Activated CD4-positive, alpha-beta T cell treated with anti-CD3 and anti-CD28 coated beads, Interleukin-2, amount 10 ng/mL, durations not matched to agents 24 days and 14 days (primary cell): ENCODE data around the gene DLX4. TPM values are rescaled to one million over a fixed set of nuclear protein-coding genes. Genes with fewer than 3 reads are reported as not detected.

Source experiments
- DNase-seq: peaks from one replicate; pipeline ENCODE4 v3.0.0; 2022
- H3K27ac Mint-ChIP-seq: one replicate; pipeline ENCODE4 v1.8.0; 2022; ENCODE audit warnings: mild to moderate bottlenecking, mixed read lengths
- H3K27me3 Mint-ChIP-seq: one replicate; pipeline ENCODE4 v1.8.0; 2022; ENCODE audit warnings: mixed read lengths
- H3K36me3 Mint-ChIP-seq: one replicate; pipeline ENCODE4 v1.8.0; 2022; ENCODE audit warnings: low read depth, mild to moderate bottlenecking, mixed read lengths
- H3K4me1 Mint-ChIP-seq: one replicate; pipeline ENCODE4 v1.8.0; 2021; ENCODE audit warnings: mixed read lengths
- H3K4me3 Mint-ChIP-seq: one replicate; pipeline ENCODE4 v1.8.0; 2022; ENCODE audit warnings: mild to moderate bottlenecking, moderate library complexity, mixed read lengths
- H3K9me3 Mint-ChIP-seq: one replicate; pipeline ENCODE4 v1.8.0; 2021; ENCODE audit warnings: mixed read lengths
- intact Hi-C: fragments of 100-400 bp; cut with micrococcal nuclease; formaldehyde crosslinking; loops from one replicate; pipeline ENCODE4 v1.15.1; 2023
- total RNA-seq: library from RNA; stranded (reverse); gene quantifications from 2 replicates; pipeline ENCODE4 v1.2.3, GENCODE V29; 2022

DLX4 gene
- total RNA-seq, 1 donor from 2014 or later, result 0.21 TPM

DNA sequence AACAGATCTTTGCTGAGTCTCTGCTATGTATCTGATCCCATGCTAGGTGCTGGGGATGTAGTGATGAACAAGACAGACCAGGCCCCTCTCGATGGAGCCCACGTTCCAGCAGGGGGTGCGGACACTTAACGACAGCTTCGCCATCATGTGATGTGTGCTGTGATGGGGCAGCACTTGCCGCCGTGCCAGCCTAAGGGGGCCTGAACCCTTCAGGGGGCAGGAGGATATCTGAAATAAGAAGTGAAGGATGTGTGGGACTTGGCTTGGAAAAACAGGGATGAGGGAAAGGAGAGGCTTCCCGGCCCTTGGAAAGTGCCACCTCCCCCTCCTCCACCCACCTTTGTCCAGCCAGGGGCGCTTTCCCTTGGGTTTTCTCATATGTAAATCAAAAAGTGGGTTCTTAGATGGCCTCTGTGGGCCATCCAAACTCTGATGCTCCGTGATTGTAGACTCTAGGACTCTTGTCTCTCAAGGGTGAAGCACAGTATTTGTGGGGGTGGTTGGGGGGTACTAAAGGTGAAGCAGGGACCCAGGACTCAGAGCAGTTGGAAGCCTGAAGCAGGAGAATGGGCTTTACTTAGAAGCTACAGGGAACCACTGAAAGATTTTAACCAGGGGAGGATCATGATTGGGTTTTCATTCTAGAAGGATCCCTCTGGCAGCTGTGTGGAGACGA lies 30.0 kb downstream of the DLX4 start:
- Mint-ChIP-seq H3K36me3 (no peaks in the 10 kb centered on the region), H3K27ac (no peak overlapping the region), H3K9me3 (no peaks in the 10 kb centered on the region), H3K4me1 (peaks cover 18% of the 10 kb centered on the region), H3K4me3 (no peak overlapping the region), H3K27me3 (peaks cover 66% of the 10 kb centered on the region)
- no peak for DNase-seq
- intact Hi-C loops, result loop anchor here (1.0 to 10.0 kb wide), 5 partner anchors 47 to 432 kb away; partner anchors contain the start of gene SLC35B1

DNA sequence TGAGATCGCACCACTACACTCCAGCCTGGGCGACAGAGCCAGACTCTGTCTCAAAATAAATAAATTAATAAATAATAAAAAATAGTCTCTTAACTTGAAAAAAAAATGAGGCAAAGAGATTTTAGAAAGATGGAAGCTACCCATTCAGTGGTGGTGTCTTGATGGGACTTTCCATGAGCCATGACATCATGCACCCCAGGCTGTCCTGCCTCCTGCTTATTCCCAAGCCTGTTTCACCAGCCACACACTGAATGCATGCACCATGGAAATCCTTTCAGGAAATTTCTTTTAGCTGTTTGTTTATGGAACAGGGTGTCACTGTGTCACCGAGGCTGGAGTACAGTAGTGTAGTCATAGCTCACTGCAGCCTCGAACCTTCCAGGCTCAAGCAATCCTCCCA lies 34.9 kb downstream of the DLX4 start:
- Mint-ChIP-seq H3K9me3 (no peaks in the 10 kb centered on the region), H3K27ac (no peak overlapping the region), H3K4me1 (no peaks in the 10 kb centered on the region), H3K4me3 (no peak overlapping the region), H3K36me3 (no peaks in the 10 kb centered on the region), H3K27me3 (peaks cover 46% of the 10 kb centered on the region)
- intact Hi-C loops, result no loop called here
- no peak for DNase-seq

DNA sequence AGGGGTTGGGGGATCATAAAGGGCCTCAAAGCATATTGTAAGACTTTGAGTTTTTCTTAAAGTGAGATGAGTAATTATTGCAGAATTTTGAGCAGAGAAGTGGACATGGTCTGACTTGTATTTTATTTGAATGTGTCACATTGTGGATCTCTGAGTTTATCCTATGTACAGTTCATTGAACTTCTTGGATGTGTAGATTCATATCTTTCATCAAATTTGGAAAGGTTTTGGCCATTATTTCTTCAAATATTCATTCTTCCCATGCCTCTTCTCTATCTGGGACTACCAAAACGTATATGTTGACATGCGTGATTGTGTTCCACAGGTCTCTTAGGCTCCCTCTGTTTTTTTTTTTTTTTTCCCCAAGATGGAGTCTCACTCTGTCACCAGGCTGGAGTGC lies 40.3 kb downstream of the DLX4 start:
- peaks cover 2% of the 10 kb centered on the region for H3K36me3 Mint-ChIP-seq
- no peak for DNase-seq
- no peak overlapping the region for H3K4me3 Mint-ChIP-seq
- peaks cover 4% of the 10 kb centered on the region for H3K9me3 Mint-ChIP-seq
- no peak overlapping the region for H3K27ac Mint-ChIP-seq
- H3K27me3 Mint-ChIP-seq, result peaks cover 28% of the 10 kb centered on the region
- intact Hi-C loops, result no loop called here
- no peaks in the 10 kb centered on the region for H3K4me1 Mint-ChIP-seq

DNA sequence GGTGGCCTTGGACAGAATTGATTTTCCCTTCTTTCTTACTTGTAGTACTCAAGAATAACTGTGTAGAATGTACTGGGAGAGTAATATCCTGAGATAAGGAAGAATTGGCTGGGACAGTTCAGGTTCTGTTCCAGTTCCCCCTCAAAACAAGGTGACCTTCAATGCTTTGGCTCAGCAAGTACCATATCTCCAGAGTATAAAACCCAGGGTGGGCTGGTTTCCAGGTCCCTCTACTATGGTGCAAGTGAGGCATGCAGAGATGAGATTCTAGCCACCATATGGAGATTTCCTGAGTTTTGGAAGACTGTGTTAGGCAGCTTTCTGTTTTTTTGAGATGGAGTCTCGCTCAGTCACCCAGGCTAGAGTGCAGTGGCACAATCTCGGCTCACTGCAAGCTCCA lies 44.1 kb downstream of the DLX4 start:
- Mint-ChIP-seq H3K27ac (no peak overlapping the region), H3K4me1 (no peaks in the 10 kb centered on the region), H3K36me3 (peaks cover 2% of the 10 kb centered on the region), H3K27me3 (peaks cover 22% of the 10 kb centered on the region), H3K4me3 (no peak overlapping the region), H3K9me3 (peaks cover 11% of the 10 kb centered on the region)
- DNase-seq, result no peak
- intact Hi-C loops, result no loop called here

DNA sequence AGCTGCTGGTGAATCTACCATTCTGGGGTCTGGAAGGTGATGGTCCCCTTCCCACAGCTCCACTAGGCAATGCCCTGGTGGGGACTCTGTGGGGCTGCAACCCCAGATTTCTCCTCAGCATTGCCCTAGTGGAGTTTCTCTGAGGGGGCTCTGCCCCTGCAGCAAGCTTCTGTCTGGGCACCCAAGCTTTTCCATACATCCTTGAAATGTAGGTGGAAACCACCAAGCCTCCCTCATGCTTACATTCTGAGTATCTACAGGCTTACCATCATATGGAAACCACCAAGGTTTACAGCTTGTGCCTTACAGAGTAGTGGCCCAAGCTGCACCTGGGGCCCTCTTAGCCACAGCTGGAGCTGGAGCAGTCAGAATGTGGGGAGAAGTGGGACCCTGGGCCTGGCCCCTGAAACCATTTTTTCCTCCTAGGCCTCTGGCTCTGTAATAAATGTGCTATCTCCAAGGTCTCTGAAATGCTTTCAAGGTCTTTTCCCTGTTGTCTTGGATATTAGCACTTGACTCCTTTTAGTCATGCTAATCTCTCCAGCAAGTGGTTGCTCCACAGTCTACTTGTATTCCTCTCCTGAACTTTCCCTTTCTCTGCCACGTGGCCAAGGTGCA lies 45.6 kb downstream of the DLX4 start:
- intact Hi-C loops, result no loop called here
- peaks cover 2% of the 10 kb centered on the region for H3K36me3 Mint-ChIP-seq
- peaks cover 11% of the 10 kb centered on the region for H3K9me3 Mint-ChIP-seq
- DNase-seq, result no peak
- no peak overlapping the region for H3K4me3 Mint-ChIP-seq
- no peaks in the 10 kb centered on the region for H3K4me1 Mint-ChIP-seq
- H3K27me3 Mint-ChIP-seq, result peaks cover 15% of the 10 kb centered on the region
- H3K27ac Mint-ChIP-seq, result no peak overlapping the region

DNA sequence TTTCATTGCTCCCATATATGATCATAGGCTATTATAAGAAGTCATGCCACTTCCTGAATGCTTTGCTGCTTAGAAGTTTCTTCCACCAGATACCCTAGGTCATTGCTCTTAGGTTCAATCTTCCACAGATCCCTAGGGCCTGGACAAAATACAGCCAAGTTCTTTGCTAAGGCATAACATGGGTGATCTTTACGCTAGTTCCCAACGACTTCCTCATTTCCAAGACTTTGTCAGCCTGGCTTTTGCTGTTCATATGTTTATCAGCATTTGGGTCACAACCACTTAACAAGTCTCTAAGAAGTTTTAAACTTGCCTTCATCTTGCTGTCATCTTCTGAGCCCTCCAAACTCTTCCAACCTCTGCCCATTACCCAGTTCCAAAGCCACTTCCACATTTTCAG lies 46.2 kb downstream of the DLX4 start:
- H3K9me3 Mint-ChIP-seq, result peaks cover 11% of the 10 kb centered on the region
- no peak for DNase-seq
- no peaks in the 10 kb centered on the region for H3K4me1 Mint-ChIP-seq
- no peak overlapping the region for H3K4me3 Mint-ChIP-seq
- no peak overlapping the region for H3K27ac Mint-ChIP-seq
- H3K27me3 Mint-ChIP-seq, result peaks cover 15% of the 10 kb centered on the region
- H3K36me3 Mint-ChIP-seq, result peaks cover 2% of the 10 kb centered on the region
- intact Hi-C loops, result no loop called here

DNA sequence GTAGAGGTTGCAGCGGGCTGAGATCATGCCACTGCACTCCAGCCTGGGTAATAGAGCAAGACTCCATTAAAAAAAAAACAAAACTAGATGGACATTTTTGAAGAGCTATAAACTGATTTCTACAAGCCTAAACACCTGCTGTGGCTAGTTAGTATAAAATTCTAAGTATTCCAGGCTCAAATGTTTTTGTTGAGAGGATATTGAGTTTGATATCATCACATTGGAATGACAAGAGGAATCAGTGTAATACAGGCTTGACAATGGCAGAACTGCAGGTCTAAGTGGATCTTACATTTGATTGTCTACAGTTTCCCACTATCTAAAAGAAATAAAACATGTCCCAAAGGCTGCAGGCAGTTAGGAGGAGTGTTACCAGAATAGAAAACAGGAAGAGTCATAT lies 49.9 kb downstream of the DLX4 start:
- peaks cover 19% of the 10 kb centered on the region for H3K27me3 Mint-ChIP-seq
- no peaks in the 10 kb centered on the region for H3K4me1 Mint-ChIP-seq
- H3K9me3 Mint-ChIP-seq, result peaks cover 7% of the 10 kb centered on the region
- no peaks in the 10 kb centered on the region for H3K36me3 Mint-ChIP-seq
- H3K4me3 Mint-ChIP-seq, result no peak overlapping the region
- DNase-seq, result no peak
- no peak overlapping the region for H3K27ac Mint-ChIP-seq
- intact Hi-C loops, result no loop called here

DNA sequence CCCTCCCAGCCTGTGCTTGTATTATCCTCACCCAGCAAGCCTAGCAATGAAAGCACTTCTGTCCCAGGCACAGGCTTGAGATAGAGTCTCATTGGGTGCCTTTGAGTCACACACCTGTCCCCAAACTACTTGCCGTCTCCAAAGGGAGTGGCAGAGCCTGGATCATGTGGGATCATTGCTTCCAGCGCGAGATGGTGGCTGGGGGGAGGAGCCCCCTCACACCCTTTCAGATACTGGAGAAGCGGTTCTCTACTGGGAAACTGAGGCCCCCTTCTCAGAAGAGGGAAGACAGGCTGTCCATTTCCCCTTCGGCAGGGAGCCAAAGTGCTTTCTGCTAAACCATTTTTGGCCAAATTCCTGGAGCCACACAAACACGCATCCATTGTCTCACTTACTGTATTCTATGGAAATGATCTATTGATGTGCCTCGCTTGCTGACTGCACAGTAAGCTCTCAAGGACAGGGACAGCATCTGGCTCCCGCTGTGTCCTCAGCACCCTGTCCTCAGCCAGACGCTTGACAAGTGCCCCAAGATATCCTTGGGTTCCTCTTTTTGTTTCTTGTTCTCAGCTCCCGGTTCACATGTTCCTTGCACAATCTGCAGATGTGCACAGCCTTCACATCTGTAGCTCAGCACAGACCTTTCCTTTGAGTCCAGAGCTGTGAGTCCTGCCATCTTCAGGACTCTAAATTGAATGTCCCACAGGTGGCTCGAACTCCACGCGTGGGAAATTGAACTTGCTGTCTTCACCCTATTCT lies 52.0 kb downstream of the DLX4 start:
- H3K36me3 Mint-ChIP-seq, result no peaks in the 10 kb centered on the region
- peaks cover 19% of the 10 kb centered on the region for H3K27me3 Mint-ChIP-seq
- intact Hi-C loops, result no loop called here
- H3K9me3 Mint-ChIP-seq, result no peaks in the 10 kb centered on the region
- no peak for DNase-seq
- no peak overlapping the region for H3K27ac Mint-ChIP-seq
- H3K4me1 Mint-ChIP-seq, result no peaks in the 10 kb centered on the region
- no peak overlapping the region for H3K4me3 Mint-ChIP-seq

DNA sequence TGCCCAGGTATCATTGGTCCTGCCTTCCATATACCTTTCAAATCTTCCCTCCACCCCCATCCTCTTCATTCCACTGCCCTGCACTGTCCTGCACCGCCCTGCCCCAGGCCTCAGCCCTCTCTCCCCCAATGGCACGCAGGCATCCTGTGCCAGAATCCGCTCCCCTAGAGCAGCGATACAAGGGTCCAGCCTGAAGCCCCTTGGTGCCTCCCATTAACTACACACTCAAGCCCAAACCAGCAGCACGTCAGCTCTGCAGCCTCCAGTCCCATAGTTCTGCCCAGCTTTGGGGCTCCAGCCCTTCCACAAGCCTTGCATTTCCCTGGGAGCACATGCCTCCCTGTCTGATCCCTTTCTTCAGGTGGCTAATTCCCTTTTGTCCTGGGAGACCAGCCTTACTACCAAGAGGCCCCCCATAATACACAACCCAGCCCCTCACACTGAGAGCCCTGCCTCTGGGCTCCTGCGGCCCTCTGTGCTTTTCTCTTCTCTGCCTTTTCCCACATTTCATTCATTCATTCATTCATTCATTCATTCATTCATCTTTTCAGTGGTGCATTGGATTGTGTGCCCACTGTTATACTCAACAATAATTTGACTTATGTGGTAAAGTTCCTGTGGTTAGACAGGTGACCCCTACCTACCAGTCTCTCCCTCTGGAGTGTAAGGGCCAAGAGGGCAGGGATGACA lies 52.8 kb downstream of the DLX4 start:
- Mint-ChIP-seq H3K27ac (no peak overlapping the region), H3K27me3 (peaks cover 17% of the 10 kb centered on the region), H3K36me3 (no peaks in the 10 kb centered on the region), H3K9me3 (no peaks in the 10 kb centered on the region), H3K4me1 (peaks cover under 1% of the 10 kb centered on the region), H3K4me3 (no peak overlapping the region)
- DNase-seq, result no peak
- intact Hi-C loops, result no loop called here

DNA sequence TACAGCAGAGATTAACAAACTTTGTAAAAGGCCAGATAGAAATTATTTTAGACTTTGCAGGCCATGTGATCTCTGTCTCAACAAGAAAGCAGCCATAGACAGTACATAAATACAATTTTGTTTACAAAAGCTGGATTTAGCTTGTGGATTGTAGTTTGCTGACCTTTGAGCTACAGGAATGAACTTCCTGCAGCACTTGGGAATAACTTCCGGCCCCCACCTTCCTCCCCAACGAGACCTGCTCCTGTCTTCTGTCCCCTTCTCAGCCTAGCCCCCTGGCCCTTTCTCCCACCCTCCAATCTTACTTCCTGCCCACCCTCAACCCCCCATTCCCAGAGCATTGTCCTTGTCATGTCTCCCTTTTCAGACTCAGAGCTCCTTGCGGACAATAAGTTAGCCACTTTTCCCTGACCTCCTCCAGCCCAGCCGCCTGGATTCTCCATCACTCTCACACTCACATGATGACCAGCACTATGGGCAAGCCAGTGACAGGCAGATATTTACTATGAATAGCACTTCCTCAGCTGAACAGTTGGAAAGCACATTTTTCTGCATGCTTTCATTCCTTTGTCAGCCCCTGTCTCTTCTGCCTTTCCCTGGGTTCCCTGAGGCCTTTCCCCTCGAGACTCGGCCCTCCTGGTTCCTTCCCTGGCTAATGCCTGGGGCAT lies 53.6 kb downstream of the DLX4 start:
- Mint-ChIP-seq H3K27ac (no peak overlapping the region), H3K4me3 (no peak overlapping the region), H3K36me3 (no peaks in the 10 kb centered on the region), H3K27me3 (peaks cover 16% of the 10 kb centered on the region), H3K9me3 (no peaks in the 10 kb centered on the region), H3K4me1 (peaks cover 5% of the 10 kb centered on the region)
- no peak for DNase-seq
- intact Hi-C loops, result no loop called here

DNA sequence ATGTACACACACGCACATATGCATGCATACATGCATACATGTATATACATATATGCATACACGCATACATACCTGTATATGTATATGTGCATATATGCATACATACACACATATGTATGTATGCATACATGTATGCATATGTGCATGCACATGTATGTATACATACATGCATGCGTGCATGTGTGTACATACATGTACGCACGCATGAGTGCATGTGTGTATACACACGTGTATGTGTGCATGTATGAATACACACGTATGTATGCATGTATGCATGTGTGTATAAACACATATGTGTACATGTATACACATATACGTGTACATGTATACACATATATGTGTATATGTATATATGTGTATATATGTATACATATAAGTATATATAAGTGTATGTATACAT lies 54.5 kb downstream of the DLX4 start:
- intact Hi-C loops, result no loop called here
- no peak overlapping the region for H3K27ac Mint-ChIP-seq
- H3K36me3 Mint-ChIP-seq, result no peaks in the 10 kb centered on the region
- DNase-seq, result no peak
- no peaks in the 10 kb centered on the region for H3K9me3 Mint-ChIP-seq
- H3K4me3 Mint-ChIP-seq, result no peak overlapping the region
- H3K27me3 Mint-ChIP-seq, result peaks cover 16% of the 10 kb centered on the region
- H3K4me1 Mint-ChIP-seq, result peaks cover 7% of the 10 kb centered on the region
